Chondrocyte (in vitro differentiated cells): ENCODE measurements around the gene PTPRK. TPM values are rescaled to one million over a fixed set of nuclear protein-coding genes. Genes with fewer than 3 reads are reported as not detected.

Source experiments
- DNase-seq: peaks from one replicate; pipeline ENCODE4 v3.0.0; 2021; ENCODE audit warnings: mixed read lengths, low spot score
- H3K27ac Mint-ChIP-seq: one replicate; pipeline ENCODE4 v1.8.0; 2021; ENCODE audit warnings: mild to moderate bottlenecking, moderate library complexity, mixed read lengths; ENCODE audit not compliant: unreplicated experiment
- H3K27me3 Mint-ChIP-seq: 2 replicates; pipeline ENCODE4 v1.8.0; 2021; ENCODE audit warnings: low read depth, mixed read lengths
- H3K36me3 Mint-ChIP-seq: 2 replicates; pipeline ENCODE4 v1.8.0; 2021; ENCODE audit warnings: low read depth, mixed read lengths
- H3K4me1 Mint-ChIP-seq: 2 replicates; pipeline ENCODE4 v1.8.0; 2021; ENCODE audit warnings: low read depth, mild to moderate bottlenecking, mixed read lengths
- H3K4me3 Mint-ChIP-seq: one replicate; pipeline ENCODE4 v1.8.0; 2021; ENCODE audit warnings: mild to moderate bottlenecking, moderate library complexity, mixed read lengths; ENCODE audit not compliant: unreplicated experiment
- H3K9me3 Mint-ChIP-seq: 2 replicates; pipeline ENCODE4 v1.8.0; 2021; ENCODE audit warnings: low read depth, mixed read lengths
- total RNA-seq: library from RNA; stranded (reverse); gene quantifications from 3 replicates; pipeline ENCODE4 v1.2.1, GENCODE V29; 2021
- TF ChIP-seq, protein P1 (sequence below): fragments of 200-600 bp; sonication (generic); IDR thresholded peaks from 2 replicates; pipeline ENCODE4 v1.5.0; 2021; ENCODE audit warnings: antibody characterized with exemption, mild to moderate bottlenecking, moderate library complexity

PTPRK gene
- total RNA-seq, 1 donor from 2014 or later: 63.3 TPM

DNA sequence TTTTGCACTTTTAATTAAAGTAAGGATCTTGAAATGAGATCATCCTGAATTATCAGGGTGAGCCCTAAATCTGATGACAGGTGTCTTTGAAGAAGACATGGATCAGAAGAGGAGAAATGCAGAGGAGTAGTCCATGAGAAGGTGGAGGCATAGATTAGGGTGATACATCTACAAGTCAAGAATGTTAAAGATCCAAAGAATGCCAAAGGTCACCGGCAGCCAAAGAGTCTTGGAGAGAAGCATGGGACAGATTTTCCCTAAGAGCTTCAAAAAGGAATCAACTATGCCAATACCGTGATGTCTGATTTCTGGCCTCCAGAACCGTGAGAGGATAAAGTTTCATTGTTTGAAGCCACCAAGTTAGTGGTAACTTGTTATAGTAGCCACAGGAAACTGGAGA, 560.5 kb downstream of the PTPRK start:
- Mint-ChIP-seq H3K36me3 (no peaks in the 10 kb centered on the region), H3K27me3 (no peaks in the 10 kb centered on the region), H3K9me3 (peaks cover 10% of the 10 kb centered on the region), H3K4me3 (no peak overlapping the region), H3K4me1 (no peaks in the 10 kb centered on the region), H3K27ac (no peak overlapping the region)
- DNase-seq: no peak
- TF ChIP-seq, protein P1, sequence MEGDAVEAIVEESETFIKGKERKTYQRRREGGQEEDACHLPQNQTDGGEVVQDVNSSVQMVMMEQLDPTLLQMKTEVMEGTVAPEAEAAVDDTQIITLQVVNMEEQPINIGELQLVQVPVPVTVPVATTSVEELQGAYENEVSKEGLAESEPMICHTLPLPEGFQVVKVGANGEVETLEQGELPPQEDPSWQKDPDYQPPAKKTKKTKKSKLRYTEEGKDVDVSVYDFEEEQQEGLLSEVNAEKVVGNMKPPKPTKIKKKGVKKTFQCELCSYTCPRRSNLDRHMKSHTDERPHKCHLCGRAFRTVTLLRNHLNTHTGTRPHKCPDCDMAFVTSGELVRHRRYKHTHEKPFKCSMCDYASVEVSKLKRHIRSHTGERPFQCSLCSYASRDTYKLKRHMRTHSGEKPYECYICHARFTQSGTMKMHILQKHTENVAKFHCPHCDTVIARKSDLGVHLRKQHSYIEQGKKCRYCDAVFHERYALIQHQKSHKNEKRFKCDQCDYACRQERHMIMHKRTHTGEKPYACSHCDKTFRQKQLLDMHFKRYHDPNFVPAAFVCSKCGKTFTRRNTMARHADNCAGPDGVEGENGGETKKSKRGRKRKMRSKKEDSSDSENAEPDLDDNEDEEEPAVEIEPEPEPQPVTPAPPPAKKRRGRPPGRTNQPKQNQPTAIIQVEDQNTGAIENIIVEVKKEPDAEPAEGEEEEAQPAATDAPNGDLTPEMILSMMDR: no peak

DNA sequence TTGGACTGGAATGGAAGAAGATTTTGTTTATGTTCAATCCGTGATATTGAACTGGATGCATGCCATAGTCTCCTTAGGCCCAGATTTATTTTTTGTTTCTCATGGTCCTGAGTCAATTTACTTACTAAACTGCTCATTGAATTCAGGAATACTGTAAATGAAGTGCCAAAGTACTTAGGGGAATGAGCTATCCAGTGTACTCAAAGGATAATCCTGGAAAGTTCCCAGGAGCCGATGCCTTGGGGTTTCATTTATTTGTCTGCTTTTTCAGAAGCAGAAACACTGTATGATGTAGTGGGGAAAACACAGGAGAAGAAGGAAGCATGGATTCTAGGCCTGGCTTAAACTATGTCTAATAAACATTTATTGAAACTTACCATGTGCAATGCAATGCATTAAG, 563.4 kb downstream of the PTPRK start:
- H3K4me1 Mint-ChIP-seq: no peaks in the 10 kb centered on the region
- H3K36me3 Mint-ChIP-seq: no peaks in the 10 kb centered on the region
- H3K4me3 Mint-ChIP-seq: no peak overlapping the region

DNA sequence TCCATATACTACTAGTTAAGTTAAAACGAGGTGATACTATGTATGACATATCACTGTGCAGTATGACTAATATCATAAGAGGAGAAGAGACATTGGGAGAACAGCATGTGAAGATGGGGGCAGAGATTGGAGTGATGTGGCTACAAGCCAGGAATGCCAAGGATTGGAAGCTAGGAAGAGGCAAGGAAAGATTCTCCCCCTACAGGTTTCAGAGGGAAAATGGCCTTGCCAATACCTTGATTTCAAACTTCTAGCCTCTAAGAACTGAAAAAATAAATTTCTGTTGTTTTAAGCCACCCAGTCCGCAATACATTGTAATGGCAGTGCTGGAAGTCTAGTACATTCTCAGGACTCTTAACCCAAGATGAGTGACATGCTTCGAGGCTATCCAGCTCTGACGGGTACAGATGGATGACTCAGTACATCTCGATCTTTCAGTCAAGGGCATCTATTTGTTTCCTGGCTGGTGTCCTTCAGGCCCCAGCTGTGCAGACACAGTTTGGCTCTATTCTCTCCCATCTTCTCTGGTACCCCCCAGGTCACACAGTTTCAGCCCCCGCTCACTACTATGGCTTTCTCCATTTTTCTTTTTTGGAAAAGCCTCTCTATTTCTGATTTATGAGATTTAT, 564.0 kb downstream of the PTPRK start:
- Mint-ChIP-seq H3K36me3 (no peaks in the 10 kb centered on the region), H3K27ac (no peak overlapping the region), H3K9me3 (peaks cover 9% of the 10 kb centered on the region), H3K4me1 (no peaks in the 10 kb centered on the region), H3K27me3 (no peaks in the 10 kb centered on the region), H3K4me3 (no peak overlapping the region)
- TF ChIP-seq, protein P1: peak; percentile 44
- DNase-seq: no peak

More for the DNA sequence above, 563.4 kb downstream of the PTPRK start:
- TF ChIP-seq, protein P1: no peak
- DNase-seq: no peak
- H3K9me3 Mint-ChIP-seq: peaks cover 10% of the 10 kb centered on the region
- no peak overlapping the region for H3K27ac Mint-ChIP-seq
- H3K27me3 Mint-ChIP-seq: no peaks in the 10 kb centered on the region

DNA sequence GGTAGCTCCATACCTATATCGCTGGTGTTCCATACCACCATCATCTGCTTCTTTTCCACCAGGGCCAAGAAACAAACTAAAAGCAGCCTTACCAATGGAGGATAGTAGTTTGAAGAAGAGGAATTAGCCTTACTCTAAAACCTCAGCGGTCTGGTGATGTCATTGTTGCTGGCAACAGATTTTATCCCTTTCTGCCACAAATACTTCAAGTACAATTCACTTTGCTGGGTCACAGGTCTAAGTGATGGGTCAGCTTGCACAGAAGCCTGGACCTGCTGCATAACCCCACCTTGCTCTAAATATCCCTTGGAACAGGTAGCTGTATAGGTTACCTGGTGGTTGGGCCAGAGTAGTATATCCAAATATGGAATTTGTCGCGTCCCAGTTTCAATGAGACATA, 566.3 kb downstream of the PTPRK start:
- Mint-ChIP-seq H3K4me1 (no peaks in the 10 kb centered on the region), H3K27ac (no peak overlapping the region), H3K36me3 (no peaks in the 10 kb centered on the region), H3K27me3 (no peaks in the 10 kb centered on the region), H3K9me3 (no peaks in the 10 kb centered on the region), H3K4me3 (no peak overlapping the region)
- TF ChIP-seq, protein P1: no peak
- no peak for DNase-seq

DNA sequence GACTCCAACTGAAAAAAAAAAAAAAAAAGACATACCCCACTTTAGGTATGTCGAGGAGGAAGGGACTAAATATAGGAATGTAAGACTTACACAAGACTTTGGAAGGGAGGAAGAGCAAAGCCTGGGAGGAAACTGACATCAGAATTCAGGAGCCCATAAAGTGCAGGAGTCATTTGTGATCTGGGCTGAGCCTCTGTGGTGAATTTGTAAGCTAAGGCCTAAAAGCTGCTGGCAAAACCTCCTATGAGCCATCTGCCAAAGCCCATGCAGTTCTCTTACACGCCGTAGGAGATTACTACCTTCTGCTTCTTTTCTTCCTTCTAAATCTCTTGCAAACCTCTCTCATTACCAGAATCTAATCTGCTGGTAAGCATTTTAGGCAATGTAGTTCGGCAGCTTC, 567.6 kb downstream of the PTPRK start:
- no peaks in the 10 kb centered on the region for H3K27me3 Mint-ChIP-seq
- TF ChIP-seq, protein P1: no peak
- H3K4me3 Mint-ChIP-seq: no peak overlapping the region
- H3K27ac Mint-ChIP-seq: no peak overlapping the region
- H3K4me1 Mint-ChIP-seq: no peaks in the 10 kb centered on the region
- H3K9me3 Mint-ChIP-seq: no peaks in the 10 kb centered on the region
- H3K36me3 Mint-ChIP-seq: no peaks in the 10 kb centered on the region
- DNase-seq: no peak
